Measurements from ENCODE around the gene SYNGR2. TPM values are rescaled to one million over a fixed set of nuclear protein-coding genes. Genes with fewer than 3 reads are reported as not detected.

The SYNGR2 gene
- total and polyA plus RNA-seq, 9 of the 15 experiments (the other 6 are each of a cell fraction or from before 2014, with no cell fraction given): 1.4 to 173 (median 87.8) TPM

DNA sequence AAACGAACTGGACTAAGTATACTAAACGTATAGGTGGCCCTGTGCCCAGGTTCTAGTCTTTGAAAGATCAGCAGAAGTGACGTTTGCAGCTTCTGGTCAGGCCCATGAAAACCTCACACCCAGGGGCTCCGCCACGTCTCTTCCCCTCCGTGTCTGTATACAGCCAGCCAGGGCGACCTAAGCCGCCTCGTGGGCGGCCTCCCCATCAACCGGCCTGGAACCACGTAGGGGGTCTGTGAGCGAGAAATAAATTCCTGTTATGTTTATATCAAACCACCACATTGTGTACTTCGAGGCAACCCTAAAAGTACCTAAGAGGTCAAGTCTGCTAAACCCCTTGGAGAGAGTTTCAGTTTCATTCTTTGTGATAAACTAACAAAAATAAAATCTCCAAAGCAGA, 11.7 kb downstream of the SYNGR2 start:
- Histone ChIP-seq H3K9me3 (replicated peaks; ENCODE audit: control insufficient read depth, insufficient read depth, low read depth, low read length) (no peaks in the 10 kb centered on the region), H3K27ac (ENCODE audit: extremely low read depth, low read depth, low read length) (no peak overlapping the region), H3K4me1 (replicated peaks in 1 of 2; ENCODE audit: control insufficient read depth in 2 of 2, insufficient read depth in 2 of 2, low read length in 2 of 2) (peaks cover 13 to 40% of the 10 kb centered on the region in 2 experiments), H3K27me3 (ENCODE audit: control insufficient read depth in 2 of 2, insufficient read depth in 2 of 2, low read length in 2 of 2) (no peaks in the 10 kb centered on the region), H3K4me3 (no peak overlapping the region), H2AFZ (ENCODE audit: low read depth, low read length) (no peak overlapping the region), H3K9ac (ENCODE audit: insufficient read depth in 1 of 2, low read depth in 2 of 2, low read length in 2 of 2) (no peak overlapping the region), H3K4me2 (ENCODE audit: insufficient read depth, low read length) (no peak overlapping the region), H3K9me1 (ENCODE audit: control insufficient read depth, insufficient read depth, low read length) (no peaks in the 10 kb centered on the region), H3K36me3 (ENCODE audit: control insufficient read depth, insufficient read depth, low read length) (peaks cover 95% of the 10 kb centered on the region; the same call in 2 of the 3 replicates), H4K20me1 (replicated peaks; ENCODE audit: control insufficient read depth, insufficient read depth, low read length) (peaks cover 7% of the 10 kb centered on the region; the same call in 1 of the 2 replicates), H3K79me2 (ENCODE audit: control insufficient read depth, insufficient read depth, low read length) (peaks cover 27% of the 10 kb centered on the region)
- in situ Hi-C loops (cut with MboI) (no loop called here), intact Hi-C loops (cut with micrococcal nuclease) (no loop called here)
- 90% methylated on average over 14 of the region's 14 CpGs for WGBS (ENCODE audit: insufficient coverage, low coverage, missing lambda C conversion rate)
- ATAC-seq (no peak), FAIRE-seq (no peak), DNase-seq (ENCODE audit: extremely low read depth in 1 of 4, low spot score in 3 of 4) (no peak)
- CTCF ChIA-PET (ENCODE audit: low intra/inter-chr PET ratio): no interaction called here
- TF ChIP-seq PML (IDR thresholded peaks at IDR 0.05; ENCODE audit: low read length) (no peak), KLF13 (tag; IDR thresholded peaks at IDR 0.05; ENCODE audit: borderline replicate concordance, low read depth) (no peak), SMARCB1 (IDR thresholded peaks at IDR 0.05; ENCODE audit: insufficient read length, low read depth) (no peak), PCBP1 (IDR thresholded peaks at IDR 0.05; ENCODE audit: low read depth, low read length, poor library complexity, severe bottlenecking) (no peak)
- TF ChIP-seq, protein P1, sequence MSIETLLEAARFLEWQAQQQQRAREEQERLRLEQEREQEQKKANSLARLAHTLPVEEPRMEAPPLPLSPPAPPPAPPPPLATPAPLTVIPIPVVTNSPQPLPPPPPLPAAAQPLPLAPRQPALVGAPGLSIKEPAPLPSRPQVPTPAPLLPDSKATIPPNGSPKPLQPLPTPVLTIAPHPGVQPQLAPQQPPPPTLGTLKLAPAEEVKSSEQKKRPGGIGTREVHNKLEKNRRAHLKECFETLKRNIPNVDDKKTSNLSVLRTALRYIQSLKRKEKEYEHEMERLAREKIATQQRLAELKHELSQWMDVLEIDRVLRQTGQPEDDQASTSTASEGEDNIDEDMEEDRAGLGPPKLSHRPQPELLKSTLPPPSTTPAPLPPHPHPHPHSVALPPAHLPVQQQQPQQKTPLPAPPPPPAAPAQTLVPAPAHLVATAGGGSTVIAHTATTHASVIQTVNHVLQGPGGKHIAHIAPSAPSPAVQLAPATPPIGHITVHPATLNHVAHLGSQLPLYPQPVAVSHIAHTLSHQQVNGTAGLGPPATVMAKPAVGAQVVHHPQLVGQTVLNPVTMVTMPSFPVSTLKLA (conservative IDR thresholded peaks at IDR 0.05): no peak
- POLR2A ChIA-PET: interaction anchor here (1.0 to 1.1 kb wide), 2 partner anchors 11 to 67 kb away, joined by 3 to 4 read pairs; no protein-coding TSS in a partner anchor
- no TSS peak for BruUV-seq (replicated peaks)

Measured in K562 (cell line).